ENCODE results near the gene SLC34A1.

GRCh38 chr5:177346820-177347219 lies 37.4 kb upstream of the SLC34A1 start:
- TF ChIP-seq POLR2AphosphoS5 (IDR thresholded peaks at IDR 0.05; ENCODE audit: low read depth, low read length) (no peak), HDAC6 (IDR thresholded peaks at IDR 0.05; ENCODE audit: low read depth, low read length) (no peak), AGO2 (optimal IDR thresholded peaks at IDR 0.05; ENCODE audit: low read depth, low read length) (no peak)
